ENCODE results near the gene PSMD10.

DNA sequence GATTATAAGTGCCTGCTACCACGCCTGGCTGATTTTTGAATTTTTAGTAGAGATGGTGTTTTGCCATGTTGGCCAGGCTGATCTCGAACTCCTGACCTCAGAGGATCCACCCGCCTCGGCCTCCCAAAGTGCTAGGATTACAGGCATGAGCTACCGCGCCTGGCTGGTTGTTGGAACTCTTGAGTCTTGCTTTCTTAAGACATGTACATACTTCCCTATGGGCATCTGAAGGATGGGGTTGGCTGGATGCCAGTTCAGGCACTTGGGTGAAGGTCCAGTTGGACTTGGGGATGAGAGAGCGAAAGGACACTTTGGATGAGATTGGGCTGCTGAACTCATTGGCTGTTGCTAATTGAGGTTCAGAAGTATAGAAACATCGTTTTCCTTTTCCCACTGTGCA, 40.7 kb upstream of the PSMD10 start:
- TF ChIP-seq, protein P1, sequence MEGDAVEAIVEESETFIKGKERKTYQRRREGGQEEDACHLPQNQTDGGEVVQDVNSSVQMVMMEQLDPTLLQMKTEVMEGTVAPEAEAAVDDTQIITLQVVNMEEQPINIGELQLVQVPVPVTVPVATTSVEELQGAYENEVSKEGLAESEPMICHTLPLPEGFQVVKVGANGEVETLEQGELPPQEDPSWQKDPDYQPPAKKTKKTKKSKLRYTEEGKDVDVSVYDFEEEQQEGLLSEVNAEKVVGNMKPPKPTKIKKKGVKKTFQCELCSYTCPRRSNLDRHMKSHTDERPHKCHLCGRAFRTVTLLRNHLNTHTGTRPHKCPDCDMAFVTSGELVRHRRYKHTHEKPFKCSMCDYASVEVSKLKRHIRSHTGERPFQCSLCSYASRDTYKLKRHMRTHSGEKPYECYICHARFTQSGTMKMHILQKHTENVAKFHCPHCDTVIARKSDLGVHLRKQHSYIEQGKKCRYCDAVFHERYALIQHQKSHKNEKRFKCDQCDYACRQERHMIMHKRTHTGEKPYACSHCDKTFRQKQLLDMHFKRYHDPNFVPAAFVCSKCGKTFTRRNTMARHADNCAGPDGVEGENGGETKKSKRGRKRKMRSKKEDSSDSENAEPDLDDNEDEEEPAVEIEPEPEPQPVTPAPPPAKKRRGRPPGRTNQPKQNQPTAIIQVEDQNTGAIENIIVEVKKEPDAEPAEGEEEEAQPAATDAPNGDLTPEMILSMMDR (IDR thresholded peaks at IDR 0.05) = no peak
- no peak for TF ChIP-seq POLR2A (IDR thresholded peaks at IDR 0.05)

Measured in upper lobe of left lung (tissue), 4 donors.